ENCODE results near the gene JMJD6. TPM values are rescaled to one million over a fixed set of nuclear protein-coding genes. Genes with fewer than 3 reads are reported as not detected.

JMJD6 gene
- total and polyA plus RNA-seq, 10 donors, result 21.2 to 54.3 (median 35.7) TPM

DNA sequence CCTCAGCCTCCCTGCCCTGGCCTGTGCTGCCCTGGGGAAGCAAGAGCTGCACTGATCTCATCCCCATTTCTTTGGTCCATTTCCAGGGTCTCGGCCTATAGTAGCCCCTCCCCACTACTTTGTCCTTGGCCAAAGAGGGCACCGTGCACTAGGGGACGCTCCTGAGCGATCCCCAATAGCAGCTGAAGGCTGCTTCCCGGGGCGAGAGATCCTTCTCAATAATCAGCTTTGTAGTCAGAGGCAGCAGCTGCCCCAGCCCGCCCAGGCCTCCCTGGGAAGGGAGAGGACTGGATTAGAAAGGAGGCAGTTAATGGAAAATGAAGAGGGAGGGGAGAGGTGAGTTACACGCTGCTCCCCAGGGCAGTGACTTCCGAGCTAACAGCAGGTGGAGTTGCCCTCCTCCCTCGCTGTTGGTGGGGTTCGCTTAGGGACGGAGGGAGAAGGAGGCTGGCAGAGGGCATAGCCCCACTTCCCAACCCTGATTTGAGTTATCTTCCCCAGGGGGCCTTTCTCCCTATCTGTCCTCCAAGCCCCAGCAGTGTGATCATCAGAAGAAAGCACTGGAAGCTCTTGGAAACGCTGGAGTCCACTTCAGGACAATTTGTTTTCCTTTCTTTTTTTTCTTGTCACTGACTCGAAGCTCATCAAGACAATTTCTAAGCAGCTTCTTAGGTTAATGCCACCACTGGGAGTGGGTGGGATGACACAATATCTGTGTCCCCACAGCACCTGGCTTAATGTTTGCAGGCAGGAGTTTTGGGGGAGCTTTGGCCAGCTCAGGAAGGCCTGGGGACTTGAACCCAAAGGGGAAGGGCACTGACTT, 18.2 kb downstream of the JMJD6 start:
- peak overlapping the region; percentile 19 to 91 (median 85) for H3K27ac ChIP-seq
- intact Hi-C loops (cut with DNase I; ENCODE audit: low total_unique reads), result no loop called here
- peak in 2 of 3 donors; percentile 51 to 56 for TF ChIP-seq POLR2AphosphoS5 (IDR thresholded peaks at IDR 0.05)
- TF ChIP-seq POLR2A (IDR thresholded peaks at IDR 0.05), result no peak
- TF ChIP-seq, protein P1, sequence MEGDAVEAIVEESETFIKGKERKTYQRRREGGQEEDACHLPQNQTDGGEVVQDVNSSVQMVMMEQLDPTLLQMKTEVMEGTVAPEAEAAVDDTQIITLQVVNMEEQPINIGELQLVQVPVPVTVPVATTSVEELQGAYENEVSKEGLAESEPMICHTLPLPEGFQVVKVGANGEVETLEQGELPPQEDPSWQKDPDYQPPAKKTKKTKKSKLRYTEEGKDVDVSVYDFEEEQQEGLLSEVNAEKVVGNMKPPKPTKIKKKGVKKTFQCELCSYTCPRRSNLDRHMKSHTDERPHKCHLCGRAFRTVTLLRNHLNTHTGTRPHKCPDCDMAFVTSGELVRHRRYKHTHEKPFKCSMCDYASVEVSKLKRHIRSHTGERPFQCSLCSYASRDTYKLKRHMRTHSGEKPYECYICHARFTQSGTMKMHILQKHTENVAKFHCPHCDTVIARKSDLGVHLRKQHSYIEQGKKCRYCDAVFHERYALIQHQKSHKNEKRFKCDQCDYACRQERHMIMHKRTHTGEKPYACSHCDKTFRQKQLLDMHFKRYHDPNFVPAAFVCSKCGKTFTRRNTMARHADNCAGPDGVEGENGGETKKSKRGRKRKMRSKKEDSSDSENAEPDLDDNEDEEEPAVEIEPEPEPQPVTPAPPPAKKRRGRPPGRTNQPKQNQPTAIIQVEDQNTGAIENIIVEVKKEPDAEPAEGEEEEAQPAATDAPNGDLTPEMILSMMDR (IDR thresholded peaks at IDR 0.05 in 8 of 11, conservative IDR thresholded peaks at IDR 0.05 in 3 of 11), result peak in 4 of 11 experiments; percentile 19 to 36 (median 28)
- H3K4me1 ChIP-seq, result peaks cover 12 to 71% (median 46%) of the 10 kb centered on the region in 6 donors
- no peaks in the 10 kb centered on the region for H3K9me3 ChIP-seq
- peak overlapping the region in 4 of 8 donors; percentile 59 to 69 (median 60) for H3K4me3 ChIP-seq
- no peak for DNase-seq
- WGBS, 5 donors, result 59 to 86% (median 63%) methylated on average over 14 of the region's 14 CpGs
- peaks cover 0 to 10% (median 5%) of the 10 kb centered on the region in 6 donors for H3K36me3 ChIP-seq
- H3K27me3 ChIP-seq (replicated peaks in 1 of 7), result peaks cover 0 to 5% (median 0%) of the 10 kb centered on the region in 7 donors

DNA sequence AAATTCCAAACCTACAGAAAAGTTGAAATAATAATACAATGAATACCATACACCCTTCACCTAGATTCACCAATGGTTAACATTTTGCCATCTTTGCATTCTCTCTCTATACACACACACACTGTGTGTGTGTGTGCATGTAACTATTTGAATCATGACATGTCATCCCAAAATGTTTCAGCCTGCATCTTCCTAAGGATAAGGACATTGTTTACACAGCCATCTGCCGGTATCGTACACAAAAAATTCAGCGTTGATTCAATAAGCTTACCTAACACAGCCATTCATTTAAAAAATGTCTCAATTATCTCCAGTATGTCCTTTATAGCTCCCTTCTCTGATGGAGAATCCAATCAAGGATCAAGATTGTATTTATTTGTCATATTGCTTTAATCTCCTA, 19.6 kb downstream of the JMJD6 start:
- H3K27ac ChIP-seq, result peak overlapping the region in 1 of 8 donors; percentile 21
- H3K36me3 ChIP-seq, result no peaks in the 10 kb centered on the region
- TF ChIP-seq POLR2AphosphoS5 (IDR thresholded peaks at IDR 0.05) (no peak), POLR2A (IDR thresholded peaks at IDR 0.05) (no peak)
- TF ChIP-seq, protein P1 (IDR thresholded peaks at IDR 0.05 in 8 of 11, conservative IDR thresholded peaks at IDR 0.05 in 3 of 11), result no peak
- H3K27me3 ChIP-seq (replicated peaks in 1 of 7), result peaks cover 0 to 5% (median 0%) of the 10 kb centered on the region in 7 donors
- peaks cover 12 to 71% (median 47%) of the 10 kb centered on the region in 6 donors for H3K4me1 ChIP-seq
- H3K9me3 ChIP-seq, result no peaks in the 10 kb centered on the region
- WGBS, 5 donors, result 91 to 96% (median 93%) methylated on average over 3 of the region's 3 CpGs
- intact Hi-C loops (cut with DNase I; ENCODE audit: low total_unique reads), result no loop called here
- H3K4me3 ChIP-seq, result no peak overlapping the region
- no peak for DNase-seq

DNA sequence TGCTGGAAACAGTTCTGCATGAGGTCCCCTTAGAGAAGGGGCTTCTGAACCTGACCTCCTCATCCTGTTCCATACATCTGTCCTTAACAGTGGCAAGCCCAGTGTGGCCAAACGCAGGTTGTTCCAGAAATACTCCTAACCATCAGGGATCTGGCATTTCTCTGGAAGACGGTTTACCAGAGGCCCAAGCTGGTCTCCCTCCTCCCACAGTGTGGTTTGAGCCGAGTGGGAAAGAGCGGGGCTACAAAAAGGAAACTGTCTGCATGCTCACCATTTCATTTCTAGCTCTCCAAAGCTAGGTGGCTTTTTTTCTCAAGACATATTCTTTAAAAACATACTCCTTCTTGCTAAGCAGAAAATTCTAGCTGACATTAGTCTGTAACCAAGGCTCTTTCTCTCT, 21.6 kb downstream of the JMJD6 start:
- Histone ChIP-seq H3K4me3 (no peak overlapping the region), H3K27me3 (replicated peaks in 1 of 7) (no peaks in the 10 kb centered on the region), H3K4me1 (peaks cover 8 to 76% (median 43%) of the 10 kb centered on the region in 6 donors), H3K36me3 (no peaks in the 10 kb centered on the region), H3K27ac (peak overlapping the region in 3 of 8 donors; percentile 0 to 2 (median 0)), H3K9me3 (no peaks in the 10 kb centered on the region)
- TF ChIP-seq POLR2A (IDR thresholded peaks at IDR 0.05) (no peak), POLR2AphosphoS5 (IDR thresholded peaks at IDR 0.05) (no peak)
- TF ChIP-seq, protein P1 (IDR thresholded peaks at IDR 0.05 in 8 of 11, conservative IDR thresholded peaks at IDR 0.05 in 3 of 11), result no peak
- DNase-seq, result no peak
- WGBS, 5 donors, result 32 to 45% (median 42%) methylated on average over 4 of the region's 4 CpGs
- intact Hi-C loops (cut with DNase I; ENCODE audit: low total_unique reads), result no loop called here

DNA sequence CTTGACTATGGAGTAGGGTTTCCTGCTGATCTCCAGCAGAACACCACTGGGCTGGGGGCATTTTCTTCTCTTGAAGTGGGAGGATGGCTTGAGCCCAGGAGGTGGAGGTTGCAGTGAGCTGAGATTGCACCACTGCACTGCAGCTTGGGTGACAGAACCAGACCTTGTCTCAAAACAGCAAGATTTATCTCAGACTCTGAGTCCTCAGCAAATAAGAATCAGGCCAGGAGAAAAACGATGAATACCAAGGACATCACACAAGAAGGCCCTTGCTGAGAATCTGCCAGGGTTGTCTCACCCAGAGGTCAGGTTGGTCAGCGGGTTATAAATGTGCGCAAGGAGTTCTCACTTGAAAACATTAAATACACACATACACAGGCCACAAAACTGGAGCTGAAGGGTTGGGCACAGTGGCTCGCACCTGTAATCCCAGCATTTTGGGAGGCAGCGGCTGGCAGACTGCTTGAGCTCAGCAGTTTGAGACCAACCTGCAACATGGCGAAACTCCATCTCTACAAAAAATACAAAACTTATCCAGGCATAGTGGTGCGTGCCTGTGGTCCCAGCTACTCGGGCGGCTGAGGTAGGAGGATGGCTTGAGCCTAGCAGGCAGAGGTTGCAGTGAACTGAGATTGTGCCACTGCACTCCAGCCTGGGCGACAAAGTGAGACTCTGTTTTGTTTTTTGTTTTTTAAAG, 23.3 kb downstream of the JMJD6 start:
- H3K36me3 ChIP-seq, result no peaks in the 10 kb centered on the region
- WGBS, 5 donors, result 85 to 93% (median 91%) methylated on average over 10 of the region's 10 CpGs
- DNase-seq, result no peak
- TF ChIP-seq POLR2A (IDR thresholded peaks at IDR 0.05), result no peak
- no peak for TF ChIP-seq POLR2AphosphoS5 (IDR thresholded peaks at IDR 0.05)
- TF ChIP-seq, protein P1 (IDR thresholded peaks at IDR 0.05 in 8 of 11, conservative IDR thresholded peaks at IDR 0.05 in 3 of 11), result no peak
- peak overlapping the region in 3 of 8 donors; percentile 84 to 90 (median 85) for H3K27ac ChIP-seq
- intact Hi-C loops (cut with DNase I; ENCODE audit: low total_unique reads), result no loop called here
- H3K4me3 ChIP-seq, result no peak overlapping the region
- no peaks in the 10 kb centered on the region for H3K9me3 ChIP-seq
- no peaks in the 10 kb centered on the region for H3K27me3 ChIP-seq (replicated peaks in 1 of 7)
- H3K4me1 ChIP-seq, result peaks cover 4 to 76% (median 43%) of the 10 kb centered on the region in 6 donors
